ENCODE results near the gene ELAVL1.

GRCh38 chr19:8046569-8047165 is 41.2 kb upstream of the ELAVL1 start:
- TF ChIP-seq MLX (CRISPR knock-in tag; IDR thresholded peaks at IDR 0.05) (no peak), MAX (IDR thresholded peaks at IDR 0.05) (no peak), ZBTB7A (CRISPR knock-in tag; IDR thresholded peaks at IDR 0.05) (no peak), CTCF (CRISPR knock-in tag; IDR thresholded peaks at IDR 0.05) (no peak), ZNF235 (CRISPR knock-in tag; IDR thresholded peaks at IDR 0.05; ENCODE audit: borderline replicate concordance) (no peak), LRRFIP1 (CRISPR knock-in tag; conservative IDR thresholded peaks at IDR 0.05) (no peak), RFX5 (IDR thresholded peaks at IDR 0.05; ENCODE audit: low read depth, low read length) (no peak), HDAC2 (CRISPR knock-in tag; IDR thresholded peaks at IDR 0.05) (no peak), ZBTB49 (CRISPR knock-in tag; IDR thresholded peaks at IDR 0.05; ENCODE audit: borderline replicate concordance) (no peak), ZNF44 (CRISPR knock-in tag; IDR thresholded peaks at IDR 0.05) (no peak), ATF2 (CRISPR knock-in tag; IDR thresholded peaks at IDR 0.05) (no peak), FOXK2 (IDR thresholded peaks at IDR 0.05) (no peak), CBX1 (IDR thresholded peaks at IDR 0.05; ENCODE audit: low read depth) (no peak)
